HEK293 (cell line): ENCODE results near the gene DMBX1.
A peak's percentile ranks its signal among the peaks of the same experiment; 100 is the strongest.

ENCODE experiments used
- ATF2 ChIP-seq: fragments of 450-650 bp; formaldehyde crosslinking; IDR thresholded peaks from 2 replicates; pipeline ENCODE4 v1.5.1; 2016; ENCODE audit warnings: missing biosample characterization, missing genetic modification characterization, low read depth
- EGR2 ChIP-seq: fragments of 450-650 bp; formaldehyde crosslinking; IDR thresholded peaks from 2 replicates; pipeline ENCODE4 v1.5.1; 2016; ENCODE audit warnings: low read depth, missing biosample characterization, missing genetic modification characterization
- GFI1B ChIP-seq: fragments of 450-650 bp; formaldehyde crosslinking; IDR thresholded peaks from 2 replicates; pipeline ENCODE4 v1.5.1; 2016; ENCODE audit warnings: missing biosample characterization, missing genetic modification characterization
- GLIS1 ChIP-seq: fragments of 450-650 bp; formaldehyde crosslinking; IDR thresholded peaks from 2 replicates; pipeline ENCODE4 v1.5.1; 2016; ENCODE audit warnings: missing biosample characterization, missing genetic modification characterization
- HOXA7 ChIP-seq: sonication (generic); formaldehyde crosslinking; IDR thresholded peaks from 2 replicates; pipeline ENCODE4 v1.8.1; 2022; ENCODE audit warnings: missing genetic modification reagents, borderline replicate concordance
- KLF1 ChIP-seq: fragments of 450-650 bp; formaldehyde crosslinking; IDR thresholded peaks from 2 replicates; pipeline ENCODE4 v1.5.1; 2016; ENCODE audit warnings: missing biosample characterization, missing genetic modification characterization
- MZF1 ChIP-seq: fragments of 450-650 bp; formaldehyde crosslinking; IDR thresholded peaks from 2 replicates; pipeline ENCODE4 v1.5.1; 2017; ENCODE audit warnings: missing biosample characterization, missing genetic modification characterization, borderline replicate concordance
- PRDM2 ChIP-seq: fragments of 450-650 bp; formaldehyde crosslinking; IDR thresholded peaks from 2 replicates; pipeline ENCODE4 v1.5.1; 2016; ENCODE audit warnings: missing biosample characterization, missing genetic modification characterization, borderline replicate concordance
- SP2 ChIP-seq: fragments of 450-650 bp; formaldehyde crosslinking; IDR thresholded peaks from 2 replicates; pipeline ENCODE4 v1.5.1; 2016; ENCODE audit warnings: missing biosample characterization, missing genetic modification characterization
- SP3 ChIP-seq: fragments of 450-650 bp; formaldehyde crosslinking; IDR thresholded peaks from 2 replicates; pipeline ENCODE4 v1.5.1; 2016; ENCODE audit warnings: missing biosample characterization, missing genetic modification characterization
- YY1 ChIP-seq: fragments of 450-650 bp; formaldehyde crosslinking; IDR thresholded peaks from 2 replicates; pipeline ENCODE4 v1.5.1; 2018; ENCODE audit warnings: missing biosample characterization, missing genetic modification characterization
- ZNF114 ChIP-seq: fragments of 450-650 bp; formaldehyde crosslinking; IDR thresholded peaks from 2 replicates; pipeline ENCODE4 v1.5.0; 2017; ENCODE audit warnings: missing biosample characterization, missing genetic modification characterization
- ZNF138 ChIP-seq: fragments of 450-650 bp; formaldehyde crosslinking; IDR thresholded peaks from 2 replicates; pipeline ENCODE4 v1.5.1; 2016; ENCODE audit warnings: missing biosample characterization, missing genetic modification characterization, borderline replicate concordance
- ZNF157 ChIP-seq: fragments of 450-650 bp; formaldehyde crosslinking; IDR thresholded peaks from 2 replicates; pipeline ENCODE4 v1.5.1; 2016; ENCODE audit warnings: missing biosample characterization, missing genetic modification characterization
- ZNF266 ChIP-seq: fragments of 450-650 bp; formaldehyde crosslinking; IDR thresholded peaks from 2 replicates; pipeline ENCODE4 v1.5.1; 2016; ENCODE audit warnings: missing biosample characterization, missing genetic modification characterization, low read depth
- ZNF280D ChIP-seq: fragments of 450-650 bp; formaldehyde crosslinking; IDR thresholded peaks from 2 replicates; pipeline ENCODE4 v1.5.1; 2016; ENCODE audit warnings: missing biosample characterization, missing genetic modification characterization
- ZNF335 ChIP-seq: fragments of 450-650 bp; formaldehyde crosslinking; conservative IDR thresholded peaks from 2 replicates; pipeline ENCODE4 v1.5.1; 2016; ENCODE audit warnings: missing biosample characterization, missing genetic modification characterization
- ZNF433 ChIP-seq: fragments of 450-650 bp; formaldehyde crosslinking; IDR thresholded peaks from 2 replicates; pipeline ENCODE4 v1.5.1; 2016; ENCODE audit warnings: missing biosample characterization, missing genetic modification characterization, low read depth
- ZNF529 ChIP-seq: fragments of 450-650 bp; formaldehyde crosslinking; IDR thresholded peaks from 2 replicates; pipeline ENCODE4 v1.5.1; 2017; ENCODE audit warnings: missing genetic modification characterization, missing biosample characterization; ENCODE audit not compliant: insufficient replicate concordance
- ZNF548 ChIP-seq: fragments of 450-650 bp; formaldehyde crosslinking; IDR thresholded peaks from 2 replicates; pipeline ENCODE4 v1.5.1; 2016; ENCODE audit warnings: missing biosample characterization, missing genetic modification characterization
- ZNF571 ChIP-seq: fragments of 450-650 bp; formaldehyde crosslinking; IDR thresholded peaks from 2 replicates; pipeline ENCODE4 v1.5.0; 2017; ENCODE audit warnings: missing biosample characterization, missing genetic modification characterization
- ZNF596 ChIP-seq: fragments of 450-650 bp; IDR thresholded peaks from 2 replicates; pipeline ENCODE4 v1.5.0; 2018; ENCODE audit warnings: missing biosample characterization, mild to moderate bottlenecking, missing genetic modification characterization, moderate library complexity
- ZNF600 ChIP-seq: fragments of 450-650 bp; formaldehyde crosslinking; IDR thresholded peaks from 2 replicates; pipeline ENCODE4 v1.5.1; 2016; ENCODE audit warnings: missing biosample characterization, missing genetic modification characterization
- ZNF621 ChIP-seq: fragments of 450-650 bp; formaldehyde crosslinking; IDR thresholded peaks from 2 replicates; pipeline ENCODE4 v1.5.1; 2017; ENCODE audit warnings: missing biosample characterization, missing genetic modification characterization
- ZNF645 ChIP-seq: fragments of 450-650 bp; formaldehyde crosslinking; IDR thresholded peaks from 2 replicates; pipeline ENCODE4; 2016; ENCODE audit warnings: missing biosample characterization, missing genetic modification characterization
- ZNF670 ChIP-seq: fragments of 450-650 bp; formaldehyde crosslinking; IDR thresholded peaks from 2 replicates; pipeline ENCODE4 v1.5.1; 2016; ENCODE audit warnings: missing biosample characterization, missing genetic modification characterization, low read depth
- ZNF677 ChIP-seq: fragments of 450-650 bp; IDR thresholded peaks from 2 replicates; pipeline ENCODE4 v1.5.0; 2018; ENCODE audit warnings: missing biosample characterization, mild to moderate bottlenecking, missing genetic modification characterization, moderate library complexity
- ZNF843 ChIP-seq: fragments of 450-650 bp; formaldehyde crosslinking; IDR thresholded peaks from 2 replicates; pipeline ENCODE4 v1.5.1; 2016; ENCODE audit warnings: missing biosample characterization, missing genetic modification characterization
- ZSCAN18 ChIP-seq: fragments of 450-650 bp; formaldehyde crosslinking; IDR thresholded peaks from 2 replicates; pipeline ENCODE4 v1.5.1; 2016; ENCODE audit warnings: missing biosample characterization, missing genetic modification characterization

Gene DMBX1

GRCh38 chr1:46517010-46517600 lies 27.5 kb downstream of the DMBX1 start (continued):
- TF ChIP-seq ZSCAN18 (tag by site-specific recombination) = no peak
- no peak for TF ChIP-seq ZNF114 (tag by site-specific recombination)
- no peak for TF ChIP-seq PRDM2 (tag by site-specific recombination)
- TF ChIP-seq ATF2 (tag by site-specific recombination) = no peak
- TF ChIP-seq GFI1B (tag by site-specific recombination) = no peak
- no peak for TF ChIP-seq MZF1
- TF ChIP-seq ZNF677 (tag by site-specific recombination) = no peak
- TF ChIP-seq ZNF433 (tag by site-specific recombination) = no peak
- TF ChIP-seq ZNF280D (tag by site-specific recombination) = no peak
- no peak for TF ChIP-seq ZNF645 (tag by site-specific recombination)
- no peak for TF ChIP-seq ZNF266 (tag by site-specific recombination)
- no peak for TF ChIP-seq ZNF157 (tag by site-specific recombination)
- TF ChIP-seq ZNF670 = no peak
- TF ChIP-seq ZNF596 (tag by site-specific recombination) = no peak
- no peak for TF ChIP-seq ZNF548 (tag by site-specific recombination)
- TF ChIP-seq ZNF843 (tag by site-specific recombination) = no peak
- peak; percentile 55 for TF ChIP-seq SP3
- TF ChIP-seq ZNF529 = no peak
- TF ChIP-seq KLF1 (tag by site-specific recombination) = peak; percentile 95
- TF ChIP-seq YY1 (tag by site-specific recombination) = no peak
- TF ChIP-seq ZNF335 (tag by site-specific recombination) = no peak
- peak; percentile 48 for TF ChIP-seq SP2 (tag by site-specific recombination)
- no peak for TF ChIP-seq ZNF571 (tag by site-specific recombination)
- no peak for TF ChIP-seq ZNF600 (tag by site-specific recombination)
- peak; percentile 78 for TF ChIP-seq EGR2 (tag by site-specific recombination)
- peak; percentile 100 for TF ChIP-seq GLIS1
- TF ChIP-seq ZNF621 (tag by site-specific recombination) = no peak
- TF ChIP-seq HOXA7 (CRISPR knock-in tag) = no peak
- TF ChIP-seq ZNF138 (tag by site-specific recombination) = no peak
